KMS-11 (cell line): ENCODE measurements around the gene FGF13.

Experiments
- H2AFZ ChIP-seq: fragments of 200-600 bp; sonication (generic); 2 replicates; pipeline ENCODE4 v1.6.1; 2016; ENCODE audit warnings: antibody characterized with exemption, mixed run types, low read depth
- H3K27ac ChIP-seq: fragments of 200-600 bp; sonication (generic); 2 replicates; pipeline ENCODE4 v1.6.1; 2016; ENCODE audit warnings: mild to moderate bottlenecking, mixed run types
- H3K27me3 ChIP-seq: fragments of 200-600 bp; sonication (generic); 2 replicates; pipeline ENCODE4 v1.6.1; 2017; ENCODE audit warnings: mild to moderate bottlenecking, low read depth, mixed run types, moderate library complexity; ENCODE audit not compliant: insufficient read depth
- H3K36me3 ChIP-seq: fragments of 200-600 bp; sonication (generic); 2 replicates; pipeline ENCODE4 v1.6.1; 2017; ENCODE audit warnings: mild to moderate bottlenecking, mixed run types; ENCODE audit not compliant: insufficient read depth
- H3K4me1 ChIP-seq: fragments of 200-600 bp; sonication (generic); 2 replicates; pipeline ENCODE4 v1.6.1; 2016; ENCODE audit warnings: mild to moderate bottlenecking, low read depth, mixed run types; ENCODE audit not compliant: poor library complexity, severe bottlenecking
- H3K4me2 ChIP-seq: fragments of 200-600 bp; sonication (generic); 2 replicates; pipeline ENCODE4 v1.7.0; 2016; ENCODE audit warnings: mild to moderate bottlenecking, mixed run types
- H3K4me3 ChIP-seq: fragments of 200-600 bp; sonication (generic); IDR thresholded peaks from 2 replicates; pipeline ENCODE4 v1.6.1; 2017; ENCODE audit warnings: low read depth, low read length, mixed read lengths; ENCODE audit not compliant: insufficient read depth
- H3K79me2 ChIP-seq: fragments of 200-600 bp; sonication (generic); 2 replicates; pipeline ENCODE4 v1.6.1; 2016; ENCODE audit warnings: low read depth, mixed run types; ENCODE audit not compliant: insufficient read depth
- H3K9ac ChIP-seq: fragments of 200-600 bp; sonication (generic); 2 replicates; pipeline ENCODE4 v1.6.1; 2016; ENCODE audit warnings: mild to moderate bottlenecking, mixed run types
- H4K20me1 ChIP-seq: fragments of 200-600 bp; sonication (generic); 2 replicates; pipeline ENCODE4 v1.6.1; 2016; ENCODE audit warnings: mild to moderate bottlenecking, mixed run types; ENCODE audit not compliant: insufficient read depth
- CTCF ChIP-seq: fragments of 200-600 bp; sonication (generic); conservative IDR thresholded peaks from 2 replicates; pipeline ENCODE4 v1.6.1; 2017; ENCODE audit warnings: low read depth, mild to moderate bottlenecking, antibody characterized with exemption, low read length, moderate library complexity, mixed read lengths

Gene FGF13

DNA sequence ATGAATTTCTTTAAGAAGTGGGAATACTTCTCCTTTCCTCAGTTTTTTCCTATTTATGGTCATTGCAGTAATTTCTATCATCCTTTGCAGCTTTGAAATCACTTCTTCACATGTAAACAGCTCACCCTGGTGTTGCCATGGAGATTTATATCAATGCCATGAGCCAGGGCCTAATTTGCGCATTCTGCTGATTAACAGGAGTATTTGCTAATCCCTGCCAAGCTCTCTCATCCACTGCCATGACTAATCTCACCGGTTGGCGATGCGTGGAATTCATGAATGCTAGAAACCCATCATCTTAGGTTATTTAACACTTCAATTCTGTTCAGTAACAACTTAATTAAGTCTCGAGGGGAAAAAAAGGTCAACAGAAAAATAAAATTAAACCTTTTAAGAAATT, 11.8 kb upstream of the FGF13 start:
- Histone ChIP-seq H3K27ac (no peak overlapping the region), H3K79me2 (no peaks in the 10 kb centered on the region), H4K20me1 (no peaks in the 10 kb centered on the region), H3K36me3 (no peaks in the 10 kb centered on the region), H3K4me1 (no peaks in the 10 kb centered on the region), H3K4me2 (no peak overlapping the region), H3K27me3 (no peaks in the 10 kb centered on the region), H3K4me3 (no peak overlapping the region), H3K9ac (no peak overlapping the region), H2AFZ (no peak overlapping the region)
- no peak for TF ChIP-seq CTCF

DNA sequence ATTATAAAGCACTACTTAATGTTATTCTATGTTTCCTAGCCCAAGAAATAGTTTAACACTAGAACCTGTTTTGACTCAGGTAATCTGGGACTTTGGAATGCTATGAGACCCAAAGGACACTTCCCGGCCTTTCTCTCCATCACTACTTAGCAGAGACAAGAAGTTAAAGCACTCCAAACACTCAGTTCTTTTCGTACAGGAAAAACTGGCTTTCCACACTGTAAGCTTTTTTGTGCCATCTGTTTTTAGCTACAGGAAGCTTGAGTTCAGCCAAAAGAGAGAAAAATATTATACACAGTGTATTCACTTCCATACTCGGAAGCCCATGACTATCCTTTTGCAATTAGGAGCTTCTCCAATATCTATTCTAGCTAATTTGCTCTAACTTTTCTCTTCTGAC, 7.9 kb upstream of the FGF13 start:
- no peak overlapping the region for H3K4me3 ChIP-seq
- no peak overlapping the region for H2AFZ ChIP-seq
- H3K36me3 ChIP-seq, result no peaks in the 10 kb centered on the region
- TF ChIP-seq CTCF, result no peak
- H3K4me1 ChIP-seq, result no peaks in the 10 kb centered on the region
- H3K9ac ChIP-seq, result no peak overlapping the region
- H3K27me3 ChIP-seq, result no peaks in the 10 kb centered on the region
- H3K4me2 ChIP-seq, result no peak overlapping the region
- no peak overlapping the region for H3K27ac ChIP-seq
- no peaks in the 10 kb centered on the region for H4K20me1 ChIP-seq
- no peaks in the 10 kb centered on the region for H3K79me2 ChIP-seq

DNA sequence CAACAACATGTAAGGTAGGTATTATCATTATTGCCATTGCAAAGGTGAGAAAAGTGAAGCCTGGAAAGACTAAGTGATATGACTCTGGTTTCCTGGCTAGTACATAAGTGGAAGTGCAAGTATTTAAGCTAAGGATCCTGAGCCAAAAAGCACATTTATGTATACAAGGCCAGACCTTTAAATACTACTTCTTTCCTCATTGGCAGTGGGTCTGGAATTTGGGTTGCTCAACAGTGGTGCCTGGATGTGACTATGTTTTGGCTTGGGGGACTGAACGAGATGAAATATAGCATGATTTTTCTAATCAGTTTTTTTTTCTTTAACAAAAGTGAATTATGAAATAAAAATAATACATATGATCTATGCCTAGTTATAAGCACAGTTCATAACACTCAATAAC, 7.4 kb upstream of the FGF13 start:
- Histone ChIP-seq H3K4me1 (no peaks in the 10 kb centered on the region), H3K79me2 (no peaks in the 10 kb centered on the region), H3K4me3 (no peak overlapping the region), H2AFZ (no peak overlapping the region), H3K9ac (no peak overlapping the region), H3K36me3 (no peaks in the 10 kb centered on the region), H4K20me1 (no peaks in the 10 kb centered on the region), H3K27ac (no peak overlapping the region), H3K4me2 (no peak overlapping the region), H3K27me3 (no peaks in the 10 kb centered on the region)
- no peak for TF ChIP-seq CTCF

GRCh38 chrX:138710866-138711341, 613 bp downstream of the FGF13 start:
- no peak overlapping the region for H3K27ac ChIP-seq
- H3K4me2 ChIP-seq, result no peak overlapping the region

More at GRCh38 chrX:138710866-138711341, 613 bp downstream of the FGF13 start:
- no peaks in the 10 kb centered on the region for H3K27me3 ChIP-seq
- H3K36me3 ChIP-seq, result no peaks in the 10 kb centered on the region
- no peak for TF ChIP-seq CTCF
- no peak overlapping the region; the same call in 1 of the 2 replicates for H3K9ac ChIP-seq
- H3K79me2 ChIP-seq, result no peaks in the 10 kb centered on the region
- H3K4me3 ChIP-seq, result no peak overlapping the region
- no peaks in the 10 kb centered on the region for H4K20me1 ChIP-seq
- peak overlapping the region; percentile 38; the same call in 1 of the 2 replicates for H2AFZ ChIP-seq
- H3K4me1 ChIP-seq, result peaks cover 4% of the 10 kb centered on the region
